CD4-positive, alpha-beta T cell treated with Interferon alpha-2 for 1 hour (primary cell): ENCODE measurements around the gene OIP5.
"Not testable (repeated sequence)": the region's sequence is repeated elsewhere in the genome, so short reads cannot be mapped to it uniquely, and the experiment has no call there.

Experiments
- DNase-seq, 2 donors: peaks; one replicate each; pipeline ENCODE4 v3.0.0-alpha.2; 2020 to 2022

Gene OIP5

GRCh38 chr15:41332194-41333025 lies at the start of gene OIP5, which contains the start of gene NUSAP1:
TSS of gene OIP5 (minus strand) at chr15:41332591. CDS start at chr15:41332561, 30 bp downstream.
TSS of gene NUSAP1 (plus strand) at chr15:41332881. CDS start at chr15:41332958, 77 bp downstream.
- peak; percentile 99 for DNase-seq

DNA sequence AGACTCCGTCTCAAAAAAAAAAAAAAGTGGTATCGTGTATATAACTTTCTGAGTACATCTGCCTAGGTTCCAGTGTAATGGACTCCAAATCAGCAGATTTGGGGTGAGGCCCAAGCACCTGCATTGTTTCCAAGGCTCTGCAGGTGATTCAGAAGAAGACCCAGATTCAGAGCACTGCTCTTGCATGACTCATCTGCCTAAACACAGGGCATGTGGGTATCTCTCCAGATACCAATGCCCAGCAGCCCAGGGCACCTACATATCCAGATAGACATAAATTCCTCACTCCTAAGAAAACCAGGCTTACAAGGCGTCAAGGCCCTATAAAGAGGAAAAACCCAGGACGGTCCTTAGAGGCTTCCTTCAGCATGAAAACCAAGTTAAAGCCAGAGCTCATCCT lies 45.6 kb upstream of the OIP5 start:
- DNase-seq = no peak

- no peak for DNase-seq
Observed at GRCh38 chr15:41367418-41367817, 35.0 kb upstream of the OIP5 start.

GRCh38 chr15:41354371-41354770 lies 22.0 kb upstream of the OIP5 start:
- DNase-seq = no peak

GRCh38 chr15:41350057-41350717 lies 17.8 kb upstream of the OIP5 start:
- DNase-seq = no peak

GRCh38 chr15:41347236-41347635 lies 14.8 kb upstream of the OIP5 start:
- no peak for DNase-seq

- no peak for DNase-seq
Observed at GRCh38 chr15:41341519-41341918, 9.1 kb upstream of the OIP5 start.

GRCh38 chr15:41340189-41340695 lies 7.9 kb upstream of the OIP5 start:
- no peak for DNase-seq

- DNase-seq = no peak
Observed at GRCh38 chr15:41337631-41338522, 5.5 kb upstream of the OIP5 start.

- DNase-seq = no peak
Observed at GRCh38 chr15:41337047-41337446, 4.7 kb upstream of the OIP5 start.

- DNase-seq = peak in 1 of 2 donors; percentile 7
Observed at GRCh38 chr15:41336549-41336948, 4.2 kb upstream of the OIP5 start.

DNA sequence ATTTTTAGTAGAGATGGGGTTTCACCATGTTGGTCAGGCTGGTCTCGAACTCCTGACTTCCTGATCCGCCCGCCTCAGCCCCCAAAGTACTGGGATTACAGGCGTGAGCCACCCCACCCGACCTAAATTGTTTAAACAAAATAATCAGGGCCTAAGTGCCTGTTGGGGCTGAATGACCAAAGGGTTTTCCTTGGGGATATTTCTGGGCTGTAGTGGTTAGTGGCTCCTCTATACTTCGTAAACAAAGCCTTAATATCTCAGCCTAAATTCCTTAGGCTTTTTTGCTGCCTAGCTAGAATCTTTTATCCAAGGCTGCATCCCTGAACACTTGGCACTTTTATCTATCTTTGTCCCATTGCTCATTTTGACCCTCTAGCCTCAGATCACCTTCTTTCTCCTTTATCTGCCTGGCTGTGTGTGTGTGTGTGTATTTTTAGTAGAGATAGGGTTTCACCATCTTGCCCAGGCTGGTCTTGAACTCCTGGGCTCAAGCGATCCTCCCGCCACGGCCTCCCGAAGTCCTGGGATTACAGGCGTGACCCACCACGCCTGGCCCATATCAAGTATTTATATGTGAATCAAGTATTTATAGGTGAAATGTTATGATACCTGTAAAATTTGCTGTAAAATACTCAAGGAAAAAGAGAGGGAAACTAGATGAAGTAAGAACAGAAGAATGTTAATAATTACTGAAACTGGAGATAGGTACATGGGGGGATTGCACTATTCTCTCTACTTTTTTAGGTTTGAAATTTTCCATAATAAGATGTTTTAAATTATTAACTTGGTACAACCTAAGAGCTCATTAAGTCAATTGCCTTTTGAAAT lies 2.1 kb upstream of the OIP5 start:
- DNase-seq = peak in 1 of 2 donors; percentile 4

- peak in 1 of 2 donors; percentile 52 for DNase-seq
Observed at GRCh38 chr15:41333026-41333562, 703 bp upstream of the OIP5 start.

DNA sequence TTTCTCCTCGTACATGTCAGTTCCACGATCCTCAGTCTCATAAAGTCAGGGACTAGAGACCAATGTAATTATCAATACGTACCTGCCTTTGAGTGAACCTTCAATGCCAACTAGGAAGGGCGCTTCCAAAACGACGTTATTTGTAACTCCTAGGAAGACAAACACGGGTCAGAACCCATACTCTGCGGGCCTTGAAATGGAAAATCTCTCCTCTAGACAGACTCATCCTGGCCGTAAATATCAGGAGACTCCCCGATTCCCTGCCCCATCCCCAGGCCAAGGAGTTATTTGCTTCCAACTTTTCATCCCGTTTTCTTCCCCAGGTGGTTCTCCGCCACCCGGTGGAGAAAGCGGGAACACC lies 578 bp downstream of the OIP5 start:
- no peak for DNase-seq

GRCh38 chr15:41331281-41331680 lies 1.1 kb downstream of the OIP5 start:
- DNase-seq = no peak

GRCh38 chr15:41323611-41324010 lies 8.8 kb downstream of the OIP5 start:
- no peak for DNase-seq

GRCh38 chr15:41320805-41321330 lies 11.5 kb downstream of the OIP5 start:
- DNase-seq = not testable (repeated sequence)

DNA sequence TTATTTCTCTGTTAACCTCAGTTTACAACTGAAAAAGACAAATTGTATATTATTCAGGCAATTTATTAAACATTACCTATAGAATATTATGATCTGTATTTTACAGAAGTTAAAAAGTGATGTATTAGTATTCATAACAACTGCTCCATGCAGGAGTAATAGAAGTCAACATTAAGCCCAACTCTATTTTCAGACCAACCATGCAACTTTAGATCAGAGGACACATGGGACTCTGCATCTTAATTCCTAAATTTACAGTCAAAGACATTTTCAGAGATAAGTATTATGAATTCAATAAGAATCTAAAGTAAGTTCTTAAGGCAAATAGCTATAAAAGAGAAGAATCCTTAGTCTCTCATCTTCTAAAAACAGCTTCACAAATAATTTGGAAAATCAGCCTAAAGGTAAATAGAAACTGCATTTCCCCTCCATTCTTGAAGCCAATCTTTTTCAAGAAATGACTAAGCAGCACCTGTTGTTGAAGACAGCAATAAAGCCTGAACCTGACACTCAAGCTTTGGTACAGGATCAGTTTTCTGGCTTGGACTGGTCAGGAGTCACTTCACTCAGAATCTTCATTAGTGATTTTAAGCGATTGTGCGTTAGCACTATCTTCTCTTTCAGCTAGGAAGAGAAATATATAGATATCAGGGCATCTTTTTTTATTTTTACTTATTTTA lies 23.0 kb downstream of the OIP5 start:
- DNase-seq = no peak

DNA sequence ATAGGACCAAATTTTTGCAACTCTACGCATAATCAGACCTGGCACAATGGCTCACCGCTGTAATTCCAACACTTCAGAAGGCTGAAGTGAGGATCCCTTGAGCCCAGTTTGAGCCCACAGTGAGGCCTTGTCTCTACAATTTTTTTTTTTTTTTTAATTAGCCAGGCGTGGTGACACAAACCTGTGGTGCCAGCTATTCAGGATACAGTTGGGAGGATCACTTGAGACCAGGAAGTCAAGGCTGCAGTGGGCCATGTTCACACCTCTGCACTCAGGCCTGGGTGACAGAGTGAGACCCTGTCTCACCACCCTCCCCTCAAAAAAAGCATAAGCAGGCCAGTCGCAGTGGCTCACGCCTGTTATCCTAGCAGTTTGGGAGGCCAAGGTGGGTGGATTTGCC lies 24.7 kb downstream of the OIP5 start:
- no peak for DNase-seq

DNA sequence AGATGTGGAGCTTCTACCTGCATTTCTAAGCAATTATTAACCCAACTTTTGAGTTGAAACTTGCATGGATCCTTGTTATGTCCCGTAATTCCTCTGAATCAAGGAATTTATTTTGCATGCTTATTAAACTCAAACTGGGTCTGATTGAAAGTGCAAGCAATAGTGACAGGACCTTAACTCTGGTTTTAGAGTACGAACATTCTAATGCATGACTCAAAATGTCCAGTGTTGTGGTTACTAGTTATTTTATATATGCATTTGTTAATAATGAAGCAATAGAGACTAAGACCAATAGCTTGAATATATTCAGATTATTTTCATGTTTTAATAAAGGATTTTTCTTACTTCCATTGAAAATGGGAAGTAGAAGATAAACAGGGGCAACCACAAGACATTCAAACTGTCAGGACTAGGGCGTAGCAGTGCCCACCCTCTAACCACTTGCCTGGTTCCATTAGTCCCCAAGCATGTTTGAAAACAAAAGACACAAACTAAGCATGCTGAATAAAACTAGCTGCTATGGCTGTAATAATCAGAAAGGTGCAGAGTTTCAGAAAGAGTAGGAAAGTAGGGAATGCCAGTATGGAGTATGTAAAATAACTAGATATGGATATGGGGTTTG lies 28.1 kb downstream of the OIP5 start:
- no peak for DNase-seq
